ENCODE results near the gene RMI2.

DNA sequence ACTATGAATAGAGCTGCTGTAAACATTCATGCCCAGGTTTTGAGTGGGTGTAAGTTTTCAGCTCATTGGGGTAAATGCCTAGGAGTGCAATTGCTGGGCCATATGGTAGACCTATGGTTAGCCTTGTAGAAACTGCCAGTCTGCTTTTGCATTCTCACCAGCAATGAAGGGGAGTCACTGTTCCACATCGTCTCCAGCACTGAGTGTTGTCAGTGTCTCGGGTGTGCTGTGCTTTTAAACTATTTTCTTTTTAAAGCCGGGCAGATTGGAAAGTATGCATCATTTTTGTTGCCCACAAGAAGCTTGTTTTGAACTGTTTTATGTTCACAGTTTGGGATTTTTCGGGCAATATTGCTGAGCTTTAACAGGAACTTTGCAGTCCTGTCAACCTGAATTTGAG lies 7.9 kb downstream of the RMI2 start:
- TF ChIP-seq, protein P1, sequence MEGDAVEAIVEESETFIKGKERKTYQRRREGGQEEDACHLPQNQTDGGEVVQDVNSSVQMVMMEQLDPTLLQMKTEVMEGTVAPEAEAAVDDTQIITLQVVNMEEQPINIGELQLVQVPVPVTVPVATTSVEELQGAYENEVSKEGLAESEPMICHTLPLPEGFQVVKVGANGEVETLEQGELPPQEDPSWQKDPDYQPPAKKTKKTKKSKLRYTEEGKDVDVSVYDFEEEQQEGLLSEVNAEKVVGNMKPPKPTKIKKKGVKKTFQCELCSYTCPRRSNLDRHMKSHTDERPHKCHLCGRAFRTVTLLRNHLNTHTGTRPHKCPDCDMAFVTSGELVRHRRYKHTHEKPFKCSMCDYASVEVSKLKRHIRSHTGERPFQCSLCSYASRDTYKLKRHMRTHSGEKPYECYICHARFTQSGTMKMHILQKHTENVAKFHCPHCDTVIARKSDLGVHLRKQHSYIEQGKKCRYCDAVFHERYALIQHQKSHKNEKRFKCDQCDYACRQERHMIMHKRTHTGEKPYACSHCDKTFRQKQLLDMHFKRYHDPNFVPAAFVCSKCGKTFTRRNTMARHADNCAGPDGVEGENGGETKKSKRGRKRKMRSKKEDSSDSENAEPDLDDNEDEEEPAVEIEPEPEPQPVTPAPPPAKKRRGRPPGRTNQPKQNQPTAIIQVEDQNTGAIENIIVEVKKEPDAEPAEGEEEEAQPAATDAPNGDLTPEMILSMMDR (conservative IDR thresholded peaks at IDR 0.05 in 1 of 2, IDR thresholded peaks at IDR 0.05 in 1 of 2; ENCODE audit: extremely low read depth in 1 of 2, insufficient read depth in 1 of 2, low read depth in 1 of 2, low read length in 2 of 2) = no peak
- no peak for TF ChIP-seq EZH2 (IDR thresholded peaks at IDR 0.05; ENCODE audit: borderline replicate concordance, low read length)
